GM19455 (cell line): Measurements from ENCODE around the gene OR7G1.
"Not testable (repeated sequence)": the region's sequence is repeated elsewhere in the genome, so short reads cannot be mapped to it uniquely, and the experiment has no call there.

Experiments used
- ATAC-seq: cut with Tn5 transposase; IDR thresholded peaks from one replicate; pipeline ENCODE4 v1.9.1; 2021; ENCODE audit not compliant: unreplicated experiment

Gene OR7G1

DNA sequence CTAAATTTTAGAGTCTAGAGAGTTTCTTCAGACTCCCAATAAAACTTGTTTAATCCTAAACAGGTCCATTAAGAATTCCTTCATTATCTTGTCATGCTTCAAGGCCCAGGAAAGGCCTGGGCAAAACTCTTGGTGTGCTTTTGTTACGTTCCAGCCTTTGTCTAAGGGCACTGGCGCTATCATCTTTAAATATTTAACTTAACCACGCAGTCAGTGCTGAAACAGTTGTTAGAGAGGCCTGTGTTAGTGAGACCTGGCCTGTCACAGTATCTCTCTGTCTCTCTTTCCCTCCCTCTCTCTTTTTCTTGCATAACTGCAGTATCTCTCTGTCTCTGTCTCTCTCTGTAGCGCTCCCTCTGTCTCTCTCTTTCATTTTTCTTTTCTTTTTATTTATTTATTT lies 36.9 kb downstream of the OR7G1 start:
- no peak for ATAC-seq

DNA sequence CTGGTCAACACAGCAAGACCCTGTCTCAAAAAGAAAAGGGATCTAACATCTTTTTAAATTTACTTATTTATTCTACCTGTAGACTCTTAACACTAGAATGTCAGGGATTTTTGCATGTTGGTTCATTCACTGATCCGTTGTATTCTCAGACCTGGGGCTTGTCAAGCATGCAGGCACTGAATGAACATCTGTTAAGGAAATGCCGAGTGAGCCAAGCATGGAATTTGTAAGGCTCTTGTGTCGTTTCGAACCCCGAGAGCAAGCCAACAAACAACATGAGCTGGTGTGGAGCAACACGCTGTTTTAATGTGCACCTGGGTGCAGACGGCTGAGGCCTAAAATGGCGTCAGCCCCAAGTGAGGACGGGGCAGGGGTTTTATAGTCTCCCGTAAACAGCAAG lies 38.7 kb downstream of the OR7G1 start:
- ATAC-seq = no peak

DNA sequence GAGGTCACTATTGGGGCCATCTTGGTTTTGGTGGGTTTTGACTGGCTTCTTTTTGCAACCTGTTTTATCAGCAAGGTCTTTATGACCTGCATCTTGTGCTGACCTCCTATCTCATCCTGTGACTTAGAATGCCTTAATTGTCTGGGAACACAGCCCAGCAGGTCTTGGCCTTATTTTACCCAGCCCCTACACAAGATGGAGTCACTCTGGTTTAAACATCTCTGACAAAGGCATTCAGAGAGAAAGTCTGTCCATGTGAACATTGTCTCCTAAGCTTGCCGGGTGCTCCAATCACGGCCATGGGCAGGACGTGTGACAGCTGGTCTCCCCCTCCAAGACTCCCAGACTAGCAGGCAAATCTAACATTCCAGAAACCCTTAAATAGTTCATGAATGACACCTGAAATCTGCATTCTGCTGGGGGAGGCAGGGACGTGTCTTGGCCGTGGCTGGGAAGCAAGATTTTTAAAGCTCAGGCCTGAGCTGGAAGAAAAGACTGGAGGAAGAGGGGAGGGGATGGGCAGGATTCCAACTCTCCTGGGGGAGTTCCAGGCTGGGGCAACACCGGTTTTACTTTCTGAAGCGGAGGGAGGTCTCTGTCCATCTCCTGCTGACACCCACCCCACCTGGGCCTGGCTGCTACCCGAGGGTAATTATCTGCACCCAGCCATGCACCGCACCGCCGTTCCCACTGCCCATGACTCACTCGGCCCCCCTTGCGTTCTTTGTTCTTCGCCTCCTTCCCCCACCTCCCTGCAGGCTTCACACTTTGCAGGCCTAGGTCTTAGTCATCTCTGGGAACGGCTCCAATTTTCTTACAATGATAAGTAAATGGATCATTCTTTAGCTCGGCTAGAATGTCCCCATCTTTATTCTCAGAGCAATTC lies 40.3 kb downstream of the OR7G1 start:
- ATAC-seq = no peak

DNA sequence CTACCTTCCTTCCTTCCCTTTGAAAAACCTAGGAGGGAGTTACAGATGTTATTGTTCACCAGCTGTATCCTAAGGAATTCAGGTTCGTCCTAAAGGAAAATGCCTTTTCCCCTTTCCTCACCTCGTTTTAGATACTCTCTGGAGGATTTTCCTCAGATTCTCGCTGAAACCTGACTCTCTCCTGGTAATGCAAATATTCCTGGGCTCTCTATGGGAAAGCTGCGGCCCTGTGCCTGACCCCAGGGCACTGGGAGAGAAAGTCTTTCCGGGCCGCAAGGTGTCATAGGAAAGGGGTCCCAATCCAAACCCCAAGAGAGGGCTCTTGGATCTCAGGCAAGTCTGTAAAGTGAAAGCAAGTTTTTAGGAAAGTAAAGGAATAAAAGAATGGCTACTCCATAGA lies 41.8 kb downstream of the OR7G1 start:
- ATAC-seq = no peak

DNA sequence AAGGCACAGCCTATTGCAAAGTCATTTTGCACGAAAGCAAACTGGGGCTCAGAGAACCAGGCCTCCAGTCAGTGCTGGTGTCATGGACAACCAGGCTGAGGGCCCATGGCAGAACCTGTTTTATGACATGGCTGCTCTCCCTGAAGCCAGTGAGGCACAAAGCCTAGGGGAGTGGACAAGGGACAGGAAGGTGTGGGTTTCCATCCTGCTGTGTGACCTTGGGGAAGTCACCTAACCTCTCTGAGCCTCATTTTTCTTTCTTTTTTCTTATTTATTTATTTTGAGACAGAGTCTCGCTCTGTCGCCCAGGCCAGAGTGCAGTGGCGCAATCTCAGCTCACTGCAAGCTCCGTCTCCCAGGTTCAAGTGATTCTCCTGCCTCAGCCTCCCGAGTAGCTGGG lies 43.8 kb downstream of the OR7G1 start:
- ATAC-seq = not testable (repeated sequence)

GRCh38 chr19:9070066-9070465 lies 45.5 kb downstream of the OR7G1 start:
- no peak for ATAC-seq

DNA sequence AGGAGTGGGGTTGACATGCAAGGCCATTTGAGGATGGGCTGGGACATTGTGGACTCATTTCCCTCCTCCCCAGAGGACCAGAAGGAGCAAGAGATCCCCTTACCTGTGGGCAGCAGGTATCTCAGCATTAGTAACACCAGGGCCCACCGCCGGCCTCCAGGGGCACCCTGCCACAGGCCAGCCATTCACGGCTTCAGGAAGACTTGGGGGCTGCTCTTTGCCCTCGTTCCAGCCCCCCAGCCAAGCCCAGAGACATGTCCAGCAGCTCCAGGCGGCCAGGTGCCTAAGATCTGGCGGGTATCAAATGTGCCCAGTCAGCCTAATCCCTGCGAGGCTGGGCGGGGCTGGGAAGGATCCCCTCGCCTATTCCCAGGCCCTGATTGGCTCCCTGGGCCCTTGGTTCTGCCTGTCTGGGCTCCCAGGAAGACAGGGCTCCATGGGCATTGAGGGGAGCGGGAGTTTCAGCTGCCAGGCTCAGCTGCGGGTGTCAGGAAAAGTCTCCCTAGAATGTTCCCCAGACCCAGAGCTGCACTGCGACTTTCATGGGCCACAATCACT lies 50.0 kb downstream of the OR7G1 start:
- ATAC-seq = no peak
